ENCODE measurements around the gene FAM3C.

- TF ChIP-seq CTCF (IDR thresholded peaks at IDR 0.05) (no peak), POLR2A (IDR thresholded peaks at IDR 0.05) (no peak)
These were observed 7.2 kb downstream of the FAM3C start for GRCh38 chr7:121388950-121389349.

All from lower leg skin (tissue), 3 donors.